ENCODE measurements around the gene NRXN3.

DNA sequence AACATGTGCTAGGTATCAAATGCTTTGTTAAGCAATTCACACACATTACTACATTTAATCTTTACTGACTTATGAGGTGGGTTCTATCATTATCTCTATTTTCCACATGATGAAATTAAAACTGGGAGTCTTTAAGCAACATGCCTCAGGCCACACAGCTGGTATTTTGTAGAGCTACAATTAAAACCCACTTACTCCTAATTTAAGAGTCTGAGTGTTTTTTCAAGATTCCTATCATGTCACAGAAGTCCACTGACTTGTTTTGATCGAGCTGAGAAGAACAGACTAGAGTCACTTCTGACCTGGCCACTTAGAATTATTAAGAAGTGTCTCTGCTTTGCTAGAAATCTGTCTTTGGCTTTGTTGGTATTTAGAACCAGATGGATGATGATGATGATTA, 670.7 kb downstream of the NRXN3 start:
- TF ChIP-seq, protein P1, sequence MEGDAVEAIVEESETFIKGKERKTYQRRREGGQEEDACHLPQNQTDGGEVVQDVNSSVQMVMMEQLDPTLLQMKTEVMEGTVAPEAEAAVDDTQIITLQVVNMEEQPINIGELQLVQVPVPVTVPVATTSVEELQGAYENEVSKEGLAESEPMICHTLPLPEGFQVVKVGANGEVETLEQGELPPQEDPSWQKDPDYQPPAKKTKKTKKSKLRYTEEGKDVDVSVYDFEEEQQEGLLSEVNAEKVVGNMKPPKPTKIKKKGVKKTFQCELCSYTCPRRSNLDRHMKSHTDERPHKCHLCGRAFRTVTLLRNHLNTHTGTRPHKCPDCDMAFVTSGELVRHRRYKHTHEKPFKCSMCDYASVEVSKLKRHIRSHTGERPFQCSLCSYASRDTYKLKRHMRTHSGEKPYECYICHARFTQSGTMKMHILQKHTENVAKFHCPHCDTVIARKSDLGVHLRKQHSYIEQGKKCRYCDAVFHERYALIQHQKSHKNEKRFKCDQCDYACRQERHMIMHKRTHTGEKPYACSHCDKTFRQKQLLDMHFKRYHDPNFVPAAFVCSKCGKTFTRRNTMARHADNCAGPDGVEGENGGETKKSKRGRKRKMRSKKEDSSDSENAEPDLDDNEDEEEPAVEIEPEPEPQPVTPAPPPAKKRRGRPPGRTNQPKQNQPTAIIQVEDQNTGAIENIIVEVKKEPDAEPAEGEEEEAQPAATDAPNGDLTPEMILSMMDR (conservative IDR thresholded peaks at IDR 0.05 in 1 of 2, IDR thresholded peaks at IDR 0.05 in 1 of 2; ENCODE audit: extremely low read depth in 1 of 2, insufficient read depth in 1 of 2, low read depth in 1 of 2, low read length in 2 of 2) = no peak
- no peak for TF ChIP-seq EZH2 (IDR thresholded peaks at IDR 0.05; ENCODE audit: borderline replicate concordance, low read length)

Data from mammary epithelial cell (primary cell).